HL-60 (cell line): ENCODE measurements around the gene KCNH1.

Experiments
- POLR2AphosphoS5 ChIP-seq: IDR thresholded peaks from 2 replicates; pipeline ENCODE4 v1.6.1; 2012; ENCODE audit warnings: low read depth
- TF ChIP-seq, protein P1 (sequence below): IDR thresholded peaks from one replicate; pipeline ENCODE4 v1.5.1; 2011; ENCODE audit warnings: low read length, control low read depth, inconsistent platforms; ENCODE audit not compliant: insufficient read depth

GRCh38 chr1:210751911-210752310, 382.0 kb downstream of the KCNH1 start:
- TF ChIP-seq, protein P1, sequence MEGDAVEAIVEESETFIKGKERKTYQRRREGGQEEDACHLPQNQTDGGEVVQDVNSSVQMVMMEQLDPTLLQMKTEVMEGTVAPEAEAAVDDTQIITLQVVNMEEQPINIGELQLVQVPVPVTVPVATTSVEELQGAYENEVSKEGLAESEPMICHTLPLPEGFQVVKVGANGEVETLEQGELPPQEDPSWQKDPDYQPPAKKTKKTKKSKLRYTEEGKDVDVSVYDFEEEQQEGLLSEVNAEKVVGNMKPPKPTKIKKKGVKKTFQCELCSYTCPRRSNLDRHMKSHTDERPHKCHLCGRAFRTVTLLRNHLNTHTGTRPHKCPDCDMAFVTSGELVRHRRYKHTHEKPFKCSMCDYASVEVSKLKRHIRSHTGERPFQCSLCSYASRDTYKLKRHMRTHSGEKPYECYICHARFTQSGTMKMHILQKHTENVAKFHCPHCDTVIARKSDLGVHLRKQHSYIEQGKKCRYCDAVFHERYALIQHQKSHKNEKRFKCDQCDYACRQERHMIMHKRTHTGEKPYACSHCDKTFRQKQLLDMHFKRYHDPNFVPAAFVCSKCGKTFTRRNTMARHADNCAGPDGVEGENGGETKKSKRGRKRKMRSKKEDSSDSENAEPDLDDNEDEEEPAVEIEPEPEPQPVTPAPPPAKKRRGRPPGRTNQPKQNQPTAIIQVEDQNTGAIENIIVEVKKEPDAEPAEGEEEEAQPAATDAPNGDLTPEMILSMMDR: no peak
- no peak for TF ChIP-seq POLR2AphosphoS5
